H9 (cell line): ENCODE measurements around the gene ISOC1. TPM values are rescaled to one million over a fixed set of nuclear protein-coding genes. Genes with fewer than 3 reads are reported as not detected.

Experiments
- DNase-seq: peaks from one replicate; pipeline ENCODE4 v3.0.0-alpha.2; 2017
- H2AFZ ChIP-seq: one replicate; pipeline ENCODE4 v1.6.1; 2013; ENCODE audit warnings: mild to moderate bottlenecking, low read length, control low read depth, moderate library complexity
- H2AK5ac ChIP-seq: 2 replicates; pipeline ENCODE4 v1.6.1; 2013; ENCODE audit warnings: low read length, control low read depth, mixed read lengths; ENCODE audit not compliant: insufficient read length
- H2BK120ac ChIP-seq: one replicate; pipeline ENCODE4 v1.6.1; 2013; ENCODE audit warnings: low read depth, mild to moderate bottlenecking, low read length, control low read depth, inconsistent platforms; ENCODE audit not compliant: poor library complexity, severe bottlenecking
- H2BK12ac ChIP-seq: 2 replicates; pipeline ENCODE4 v1.6.1; 2013; ENCODE audit warnings: low read length, control low read depth, mixed read lengths, low read depth; ENCODE audit not compliant: insufficient read length
- H2BK15ac ChIP-seq: 2 replicates; pipeline ENCODE4 v1.6.1; 2013; ENCODE audit warnings: low read depth, low read length, control low read depth
- H2BK20ac ChIP-seq: one replicate; pipeline ENCODE4 v1.6.1; 2013; ENCODE audit warnings: low read depth, mild to moderate bottlenecking, low read length, control low read depth, inconsistent platforms; ENCODE audit not compliant: poor library complexity, severe bottlenecking
- H2BK5ac ChIP-seq: 2 replicates; pipeline ENCODE4 v1.6.1; 2013; ENCODE audit warnings: low read length, control low read depth, mixed read lengths; ENCODE audit not compliant: insufficient read length
- H3K14ac ChIP-seq: 2 replicates; pipeline ENCODE4 v1.6.1; 2013; ENCODE audit warnings: low read length, control low read depth; ENCODE audit not compliant: insufficient read depth
- H3K18ac ChIP-seq: 2 replicates; pipeline ENCODE4 v1.6.1; 2013; ENCODE audit warnings: low read depth, mild to moderate bottlenecking, mixed read lengths, low read length, control low read depth; ENCODE audit not compliant: insufficient read length
- H3K23ac ChIP-seq: 2 replicates; pipeline ENCODE4 v1.6.1; 2013; ENCODE audit warnings: low read length, control low read depth, mixed read lengths, low read depth; ENCODE audit not compliant: insufficient read length
- H3K23me2 ChIP-seq: 2 replicates; pipeline ENCODE4 v1.6.1; 2013; ENCODE audit warnings: low read depth, mild to moderate bottlenecking, mixed read lengths, low read length, control low read depth; ENCODE audit not compliant: insufficient read length, poor library complexity, severe bottlenecking
- H3K27ac ChIP-seq: 2 replicates; pipeline ENCODE4 v1.5.1; 2013; ENCODE audit warnings: low read length, control low read depth, mixed read lengths, low read depth; ENCODE audit not compliant: insufficient read length
- H3K27me3 ChIP-seq: 2 replicates; pipeline ENCODE4 v1.6.1; 2013; ENCODE audit warnings: low read length, control low read depth, inconsistent platforms; ENCODE audit not compliant: insufficient read depth
- H3K4ac ChIP-seq: 2 replicates; pipeline ENCODE4 v1.6.1; 2013; ENCODE audit warnings: low read depth, mild to moderate bottlenecking, control low read depth, inconsistent platforms, low read length, moderate library complexity
- H3K4me1 ChIP-seq: 2 replicates; pipeline ENCODE4 v1.6.1; 2013; ENCODE audit warnings: low read length, control low read depth, inconsistent platforms; ENCODE audit not compliant: insufficient read depth
- H3K4me2 ChIP-seq: 2 replicates; pipeline ENCODE4 v1.6.1; 2013; ENCODE audit warnings: low read length, control low read depth, mixed read lengths; ENCODE audit not compliant: insufficient read length, insufficient read depth
- H3K56ac ChIP-seq: 2 replicates; pipeline ENCODE4 v1.6.1; 2013; ENCODE audit warnings: low read depth, mild to moderate bottlenecking, mixed read lengths, low read length, control low read depth; ENCODE audit not compliant: insufficient read length
- H3K79me1 ChIP-seq: 2 replicates; pipeline ENCODE4 v1.6.1; 2013; ENCODE audit warnings: low read depth, mild to moderate bottlenecking, moderate library complexity, low read length, control low read depth, inconsistent platforms; ENCODE audit not compliant: insufficient read depth, poor library complexity, severe bottlenecking
- H3K79me2 ChIP-seq: 2 replicates; pipeline ENCODE4 v1.6.1; 2013; ENCODE audit warnings: low read length, control low read depth, inconsistent platforms; ENCODE audit not compliant: insufficient read depth
- H3K9ac ChIP-seq: 2 replicates; pipeline ENCODE4 v1.6.1; 2013; ENCODE audit warnings: low read length, control low read depth, mixed read lengths; ENCODE audit not compliant: insufficient read length; ENCODE audit errors: extremely low read depth
- H3K9me3 ChIP-seq: one replicate; pipeline ENCODE4 v1.6.1; 2013; ENCODE audit warnings: low read depth, low read length, inconsistent platforms; ENCODE audit not compliant: control insufficient read depth
- H3T11ph ChIP-seq: one replicate; pipeline ENCODE4 v1.6.1; 2013; ENCODE audit warnings: mild to moderate bottlenecking, low read length, control low read depth, inconsistent platforms
- H4K20me1 ChIP-seq: one replicate; pipeline ENCODE4 v1.6.1; 2013; ENCODE audit not compliant: control insufficient read depth, insufficient read length, insufficient read depth
- H4K5ac ChIP-seq: 2 replicates; pipeline ENCODE4 v1.6.1; 2013; ENCODE audit warnings: low read depth, mild to moderate bottlenecking, mixed read lengths, low read length, control low read depth; ENCODE audit not compliant: insufficient read length
- H4K8ac ChIP-seq: replicated peaks from 2 replicates; pipeline ENCODE4 v1.6.1; 2013; ENCODE audit warnings: low read length, control low read depth, mixed read lengths, low read depth; ENCODE audit not compliant: insufficient read length
- H4K91ac ChIP-seq: 2 replicates; pipeline ENCODE4 v1.6.1; 2013; ENCODE audit warnings: low read depth, mild to moderate bottlenecking, moderate library complexity, mixed read lengths, low read length, control low read depth; ENCODE audit not compliant: insufficient read length
- H3K27ac Mint-ChIP-seq, 3 experiments: 2 replicates in 2 of 3; 3 replicates in 1 of 3; pipeline ENCODE4 v1.8.0; 2020 to 2021; ENCODE audit warnings: mixed read lengths in 3 of 3, mild to moderate bottlenecking in 1 of 3, moderate library complexity in 1 of 3
- H3K27me3 Mint-ChIP-seq: 2 replicates; pipeline ENCODE4 v1.8.0; 2021; ENCODE audit warnings: low read depth, mild to moderate bottlenecking, moderate library complexity, mixed read lengths
- H3K36me3 Mint-ChIP-seq, 3 experiments: 2 replicates in 2 of 3; 3 replicates in 1 of 3; pipeline ENCODE4 v1.8.0; 2020 to 2021; ENCODE audit warnings: low read depth in 3 of 3, mixed read lengths in 3 of 3; ENCODE audit not compliant: insufficient read depth in 1 of 3
- H3K4me1 Mint-ChIP-seq, 2 experiments: 2 replicates each; pipeline ENCODE4 v1.8.0; 2020; ENCODE audit warnings: mixed read lengths in 2 of 2
- H3K4me3 Mint-ChIP-seq, 2 experiments: 2 replicates in 1 of 2; 3 replicates in 1 of 2; pipeline ENCODE4 v1.8.0; 2020 to 2021; ENCODE audit warnings: mild to moderate bottlenecking in 2 of 2, mixed read lengths in 2 of 2, moderate library complexity in 1 of 2
- H3K9me3 Mint-ChIP-seq, 2 experiments: 2 replicates in 1 of 2; 3 replicates in 1 of 2; pipeline ENCODE4 v1.8.0; 2020; ENCODE audit warnings: mild to moderate bottlenecking in 2 of 2, mixed read lengths in 2 of 2, moderate library complexity in 1 of 2
- CTCF ChIP-seq: fragments of 200-600 bp; sonication (generic); conservative IDR thresholded peaks from 3 replicates; pipeline ENCODE4 v1.8.0; 2021; ENCODE audit warnings: antibody characterized with exemption, mild to moderate bottlenecking
- WGBS: extraction: QIAGEN DNeasy Blood & Tissue Kit; methylation state at CpG from one replicate; pipeline ENCODE4 v1.1.7; 2013; ENCODE audit warnings: missing lambda C conversion rate, low lambda C conversion rate, mixed read lengths; ENCODE audit not compliant: insufficient read length; ENCODE audit errors: extremely low coverage; 5-methylcytosine and 5-hydroxymethylcytosine counted together
- total RNA-seq: library from RNA; stranded (reverse); gene quantifications from 2 replicates; pipeline ENCODE4 v1.2.1, GENCODE V29; 2021

ISOC1 gene
- total RNA-seq, 1 experiment from 2014 or later = 23.0 TPM

- Histone ChIP-seq H3K9ac (no peak overlapping the region), H3K23ac (no peak overlapping the region), H2AK5ac (no peak overlapping the region), H2AFZ (no peak overlapping the region), H2BK5ac (no peak overlapping the region), H4K20me1 (no peaks in the 10 kb centered on the region), H2BK12ac (no peak overlapping the region), H3T11ph (no peak overlapping the region), H3K14ac (no peak overlapping the region), H3K23me2 (no peaks in the 10 kb centered on the region), H3K79me2 (no peaks in the 10 kb centered on the region), H3K4ac (no peak overlapping the region), H3K27me3 (no peaks in the 10 kb centered on the region), H2BK20ac (no peak overlapping the region), H3K4me2 (no peak overlapping the region), H3K18ac (no peak overlapping the region), H3K79me1 (no peaks in the 10 kb centered on the region), H3K4me1 (peaks cover 3% of the 10 kb centered on the region; the same call in 1 of the 2 replicates), H2BK15ac (no peak overlapping the region), H4K8ac (no peak overlapping the region), H4K91ac (no peak overlapping the region), H2BK120ac (no peak overlapping the region), H3K56ac (no peak overlapping the region), H3K27ac (no peak overlapping the region), H3K9me3 (no peaks in the 10 kb centered on the region), H4K5ac (no peak overlapping the region)
- DNase-seq = no peak
- no peak overlapping the region for H3K4me3 Mint-ChIP-seq
- H3K27ac Mint-ChIP-seq = no peak overlapping the region
- no peaks in the 10 kb centered on the region for H3K36me3 Mint-ChIP-seq
- no peak for TF ChIP-seq CTCF
- H3K4me1 Mint-ChIP-seq = peaks cover 7 to 25% of the 10 kb centered on the region in 2 experiments
- no peaks in the 10 kb centered on the region for H3K27me3 Mint-ChIP-seq
- WGBS = no CpG with 5 or more reads among the region's 2 CpGs
- H3K9me3 Mint-ChIP-seq = no peaks in the 10 kb centered on the region
These were observed 24.3 kb downstream of the ISOC1 start for GRCh38 chr5:129118826-129119225.
